HG02970 (cell line): ENCODE measurements around the gene GRB2.
"Not testable (repeated sequence)": the region's sequence is repeated elsewhere in the genome, so short reads cannot be mapped to it uniquely, and the experiment has no call there.

Experiments
- ATAC-seq: cut with Tn5 transposase; IDR thresholded peaks from one replicate; pipeline ENCODE4 v1.9.1; 2021; ENCODE audit warnings: mild to moderate bottlenecking, moderate library complexity, moderate number of reproducible peaks; ENCODE audit not compliant: unreplicated experiment, low FRiP score

The GRB2 gene

DNA sequence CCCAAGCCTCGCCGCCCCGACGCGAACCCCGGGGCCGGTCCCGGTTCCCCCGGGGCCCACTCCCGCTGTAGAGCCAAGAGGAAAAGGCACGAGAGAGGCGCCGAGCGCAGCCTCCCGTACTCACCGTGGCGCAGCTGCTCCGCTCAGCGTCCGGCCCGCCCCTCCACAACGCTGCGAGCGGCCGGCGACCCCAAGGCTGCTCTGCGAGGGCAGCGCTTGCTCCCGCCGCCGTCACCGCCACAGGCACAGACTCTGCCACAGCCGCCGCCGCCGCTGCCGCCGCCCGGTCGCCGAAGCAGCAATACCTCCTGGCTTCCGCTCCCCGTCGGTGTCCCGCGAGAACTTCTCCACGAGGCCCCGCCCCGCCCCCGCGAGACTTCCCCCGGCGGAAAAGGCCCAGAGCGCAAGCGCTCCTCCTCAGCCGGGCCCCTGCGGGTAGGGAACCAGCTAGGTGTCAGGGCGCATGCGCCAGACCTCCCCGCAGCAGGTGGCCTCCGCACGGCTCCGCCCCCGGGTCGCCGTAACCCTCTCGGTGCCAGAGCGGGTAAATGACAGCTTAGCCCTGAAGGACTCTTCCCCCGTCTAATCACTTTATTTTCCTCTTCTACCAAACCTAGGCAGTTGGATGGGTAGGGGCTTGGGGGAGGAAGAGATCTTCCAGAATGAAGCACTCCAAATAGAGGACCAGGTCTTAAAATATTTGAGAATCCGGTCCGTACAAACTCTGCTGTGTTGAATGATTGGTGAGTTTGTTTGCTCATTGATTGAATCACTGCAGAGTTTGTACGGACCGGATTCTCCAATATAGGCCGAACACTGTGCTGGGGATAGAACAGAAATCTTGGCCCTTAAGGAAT is at the start of gene GRB2:
GRB2 (minus strand) TSS at position 314 of the 857 bp plus-strand sequence. CDS start 12,050 bp downstream, outside the sequence.
- ATAC-seq: peak; percentile 87

DNA sequence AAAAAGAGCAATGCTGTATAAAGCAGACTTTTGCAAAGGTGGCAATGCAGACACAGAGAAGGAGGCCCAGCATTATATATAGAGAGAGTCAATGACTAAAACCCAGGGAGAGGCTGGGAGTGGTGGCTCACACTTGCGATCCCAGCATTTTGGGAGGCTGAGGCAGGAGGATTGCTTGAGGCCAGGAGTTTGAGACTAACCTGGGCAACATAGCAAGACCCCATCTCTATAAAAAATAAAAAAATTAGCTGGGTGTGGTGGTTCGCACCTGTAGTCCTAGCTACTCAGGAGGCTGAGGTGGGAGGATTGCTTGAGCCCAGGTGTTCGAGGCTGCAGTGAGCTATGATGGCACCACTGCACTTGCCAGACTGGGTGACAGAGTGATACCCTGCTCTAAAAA is 49.2 kb upstream of the GRB2 start:
- not testable (repeated sequence) for ATAC-seq

GRCh38 chr17:75454193-75454592 is 48.7 kb upstream of the GRB2 start:
- no peak for ATAC-seq

DNA sequence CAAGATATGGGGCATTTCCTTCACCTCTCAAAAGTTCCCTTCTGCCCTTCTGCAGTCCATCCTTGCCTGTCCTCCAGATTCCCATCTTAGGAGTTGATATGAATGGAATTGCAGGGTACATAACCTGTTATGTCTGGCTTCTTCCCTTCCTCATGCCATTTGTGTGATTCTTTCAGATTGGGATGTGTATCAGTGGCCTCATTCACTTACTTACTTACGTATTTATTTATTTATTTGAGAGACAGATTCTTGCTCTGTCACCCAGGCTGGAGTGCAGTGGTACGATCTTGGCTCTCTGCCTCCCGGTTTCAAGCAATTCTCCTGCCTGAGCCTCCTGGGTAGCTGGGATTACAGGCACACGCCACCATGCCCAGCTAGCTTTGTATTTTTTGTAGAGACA is 44.8 kb upstream of the GRB2 start:
- ATAC-seq: no peak

DNA sequence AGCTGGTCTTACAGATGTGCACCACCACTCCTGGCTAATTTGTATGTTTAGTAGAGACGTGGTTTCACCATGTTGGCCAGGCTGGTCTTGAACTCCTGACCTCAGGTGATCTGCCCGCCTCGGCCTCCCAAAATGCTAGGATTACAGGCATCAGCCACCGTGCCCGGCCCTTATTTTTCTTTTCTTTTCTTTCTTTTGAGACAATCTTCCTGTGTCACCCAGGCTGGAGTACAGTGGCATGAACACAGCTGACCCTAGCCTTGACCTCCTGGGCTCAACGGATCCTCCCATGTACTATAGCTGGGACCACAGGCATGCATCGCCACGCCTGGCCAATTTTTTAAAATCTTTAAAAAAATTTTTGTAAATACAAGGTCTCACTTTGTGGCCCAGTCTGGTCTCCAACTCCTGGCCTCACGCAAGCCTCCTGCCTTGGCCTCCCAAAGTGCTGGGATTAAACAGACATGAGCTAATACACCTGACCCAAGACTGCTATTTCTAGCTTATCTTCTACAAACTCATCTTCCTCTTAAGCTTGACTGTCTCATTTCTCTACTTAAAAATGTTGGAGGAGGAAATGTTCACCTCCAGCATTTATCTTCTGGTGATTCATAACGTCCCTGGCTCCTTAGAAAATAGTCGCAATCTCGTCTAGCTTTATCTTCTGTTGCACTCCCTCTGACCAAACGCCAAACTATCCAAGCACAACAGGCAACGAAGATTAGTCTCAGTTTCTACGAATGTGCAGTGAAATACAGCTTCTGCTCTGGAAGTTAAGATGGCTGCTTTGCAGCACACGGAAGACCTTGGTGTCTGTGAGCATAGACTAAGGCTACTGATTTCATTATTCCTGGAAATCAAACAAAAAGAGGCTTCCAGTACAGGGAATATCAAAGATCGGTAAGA is 42.7 kb upstream of the GRB2 start:
- no peak for ATAC-seq

- ATAC-seq: not testable (repeated sequence)
These were observed 40.4 kb upstream of the GRB2 start for GRCh38 chr17:75445896-75446295.

GRCh38 chr17:75445296-75445695 is 39.8 kb upstream of the GRB2 start:
- ATAC-seq: no peak

GRCh38 chr17:75442168-75443103 is 37.0 kb upstream of the GRB2 start:
- no peak for ATAC-seq

GRCh38 chr17:75440738-75441448 is 35.4 kb upstream of the GRB2 start:
- ATAC-seq: no peak

GRCh38 chr17:75439287-75439686 is 33.8 kb upstream of the GRB2 start:
- ATAC-seq: no peak

GRCh38 chr17:75437404-75437803 is 31.9 kb upstream of the GRB2 start:
- ATAC-seq: not testable (repeated sequence)

DNA sequence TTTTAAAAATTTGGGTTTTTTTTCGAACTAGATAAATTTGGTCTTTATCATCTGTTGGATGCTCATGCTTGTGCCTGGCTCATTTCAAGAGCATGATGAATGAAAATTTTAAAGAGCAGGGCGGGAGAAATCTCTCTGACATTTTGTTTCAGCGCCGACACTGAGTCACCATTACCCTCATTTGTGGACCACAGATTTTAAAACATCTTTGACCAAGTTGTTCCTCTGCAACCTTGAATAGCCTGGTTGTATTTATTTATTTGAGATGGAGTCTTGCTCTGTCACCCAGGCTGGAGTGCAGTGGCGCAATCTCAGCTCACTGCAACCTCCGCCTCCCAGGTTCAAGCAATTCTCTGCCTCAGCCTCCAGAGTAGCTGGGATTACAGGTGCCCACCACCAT is 29.0 kb upstream of the GRB2 start:
- not testable (repeated sequence) for ATAC-seq

GRCh38 chr17:75433218-75433783 is 27.8 kb upstream of the GRB2 start:
- ATAC-seq: no peak

- ATAC-seq: no peak
These were observed 24.9 kb upstream of the GRB2 start for GRCh38 chr17:75430159-75430974.

DNA sequence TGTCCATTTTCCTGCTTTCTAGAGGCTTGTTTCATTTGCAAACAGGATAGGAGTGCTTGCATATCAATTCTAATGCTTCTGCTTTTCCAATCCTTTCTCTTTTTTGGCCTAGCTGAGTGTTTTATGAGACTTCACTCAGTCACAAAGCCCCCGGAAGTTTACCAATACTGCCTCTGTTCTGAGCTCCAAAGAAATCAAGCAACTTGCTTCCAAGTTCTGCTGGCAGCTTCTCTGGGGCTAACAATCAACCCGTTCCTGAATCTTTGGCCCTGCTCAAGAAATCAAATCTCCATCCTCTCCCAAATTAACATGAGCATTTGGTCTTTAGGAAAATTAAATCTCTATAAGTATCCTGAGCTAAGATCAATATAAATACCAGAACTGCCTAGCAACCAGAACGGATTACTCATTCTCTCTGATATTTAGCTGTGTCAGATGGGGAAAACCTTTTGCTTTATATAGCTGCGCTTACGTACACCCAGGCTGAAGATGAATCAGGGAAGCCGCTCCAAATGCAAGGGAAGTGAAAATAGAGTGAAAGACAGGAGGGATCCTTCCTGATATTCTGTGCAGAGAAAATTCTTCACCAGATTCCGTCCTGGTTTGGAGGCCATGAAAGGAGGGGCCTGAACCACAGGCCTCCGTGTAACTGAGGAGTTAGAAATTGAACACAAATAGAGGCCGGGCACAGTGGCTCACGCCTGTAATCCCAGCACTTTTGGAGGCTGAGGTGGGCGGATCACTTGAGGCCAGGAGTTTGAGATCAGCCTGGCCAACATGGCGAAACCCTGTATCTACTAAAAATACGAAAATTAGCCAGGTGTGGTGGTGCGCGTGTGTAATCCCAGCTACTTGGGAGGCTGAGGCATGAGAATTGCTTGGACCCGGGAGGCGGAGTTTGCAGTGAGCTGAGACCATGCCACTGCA is 23.3 kb upstream of the GRB2 start:
- ATAC-seq: no peak

- no peak for ATAC-seq
These were observed 13.1 kb upstream of the GRB2 start for GRCh38 chr17:75418531-75418930.

DNA sequence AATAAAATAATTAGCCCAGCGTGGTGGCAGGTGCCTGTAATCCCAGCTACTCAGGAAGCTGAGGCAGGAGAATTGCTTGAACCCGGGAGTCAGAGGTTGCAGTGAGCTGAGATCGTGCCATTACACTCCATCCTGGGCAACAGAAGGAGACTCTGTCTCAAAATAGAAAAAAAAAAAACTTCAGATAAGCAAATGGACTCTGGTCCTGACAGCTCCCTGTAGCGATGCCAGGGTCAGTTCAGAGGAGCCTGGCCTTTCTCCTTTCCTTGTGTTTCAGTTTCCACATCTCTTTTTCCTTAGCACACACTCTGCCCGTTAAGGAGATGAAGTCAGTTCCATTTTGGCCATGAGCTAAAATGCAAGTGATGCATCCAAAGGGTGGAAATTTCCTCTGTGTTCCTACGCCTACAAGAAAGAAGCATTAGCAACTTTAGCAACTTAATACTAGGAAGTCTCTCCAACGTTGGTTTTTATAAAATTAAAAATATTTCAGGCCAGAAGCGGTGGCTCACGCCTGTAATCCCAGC is 11.6 kb upstream of the GRB2 start:
- ATAC-seq: no peak
